ENCODE data around the gene NEK2.
"Not testable (repeated sequence)": the region's sequence is repeated elsewhere in the genome, so short reads cannot be mapped to it uniquely, and the experiment has no call there.

Gene NEK2

DNA sequence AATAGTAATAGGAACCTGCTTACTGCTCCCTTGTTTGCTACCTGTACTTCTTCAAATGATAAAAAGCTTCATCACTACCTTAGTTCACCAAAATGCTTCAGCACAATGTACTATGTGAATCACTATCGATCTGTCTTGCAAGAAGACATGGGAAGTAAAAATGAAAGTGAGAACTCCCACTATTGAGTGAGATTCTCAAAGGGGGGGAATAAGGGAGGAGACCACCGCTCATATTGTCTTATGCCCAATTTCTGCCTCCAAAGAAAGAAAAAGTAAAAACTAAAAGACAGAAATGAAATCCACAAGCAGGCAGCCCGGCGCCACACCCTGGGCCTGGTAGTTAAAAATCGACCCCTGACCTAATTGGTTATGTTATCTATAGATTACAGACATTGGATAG lies 18.5 kb upstream of the NEK2 start:
- H3K9ac ChIP-seq (ENCODE audit: low read length); H3K9me3 ChIP-seq (ENCODE audit: control insufficient read depth, insufficient read depth, low read depth, low read length); H3K27ac ChIP-seq (ENCODE audit: low read depth, low read length); H3K4me3 ChIP-seq (ENCODE audit: low read depth, low read length); H3K4me1 ChIP-seq (ENCODE audit: control insufficient read depth, insufficient read depth, low read length); H3K36me3 ChIP-seq (ENCODE audit: control insufficient read depth, insufficient read depth, low read length); H3K27me3 ChIP-seq (ENCODE audit: control insufficient read depth, insufficient read depth, low read length): not testable (repeated sequence)

DNA sequence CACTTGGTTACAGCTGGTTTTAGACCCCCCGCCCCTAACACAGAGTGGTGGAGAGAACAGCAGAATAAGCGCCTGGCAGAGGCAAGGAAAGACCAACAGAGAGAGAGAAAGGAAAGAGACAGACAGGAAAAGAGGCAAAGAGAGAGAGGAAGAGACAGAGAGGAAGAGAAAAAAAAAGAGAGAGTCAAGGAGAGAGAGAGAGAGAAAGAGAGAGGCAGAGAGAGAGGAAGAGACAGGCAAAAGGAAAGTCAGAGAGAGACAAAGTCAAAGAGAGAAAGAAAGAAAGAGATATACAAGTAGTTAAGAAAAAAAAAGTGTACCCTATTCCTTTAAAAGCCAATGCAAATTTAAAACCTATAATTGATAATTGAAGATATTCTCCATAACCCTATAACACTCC lies 13.0 kb upstream of the NEK2 start:
- Histone ChIP-seq H3K9ac (ENCODE audit: low read length) (no peak overlapping the region), H3K27me3 (ENCODE audit: control insufficient read depth, insufficient read depth, low read length) (no peaks in the 10 kb centered on the region), H3K27ac (ENCODE audit: low read depth, low read length) (no peak overlapping the region)

DNA sequence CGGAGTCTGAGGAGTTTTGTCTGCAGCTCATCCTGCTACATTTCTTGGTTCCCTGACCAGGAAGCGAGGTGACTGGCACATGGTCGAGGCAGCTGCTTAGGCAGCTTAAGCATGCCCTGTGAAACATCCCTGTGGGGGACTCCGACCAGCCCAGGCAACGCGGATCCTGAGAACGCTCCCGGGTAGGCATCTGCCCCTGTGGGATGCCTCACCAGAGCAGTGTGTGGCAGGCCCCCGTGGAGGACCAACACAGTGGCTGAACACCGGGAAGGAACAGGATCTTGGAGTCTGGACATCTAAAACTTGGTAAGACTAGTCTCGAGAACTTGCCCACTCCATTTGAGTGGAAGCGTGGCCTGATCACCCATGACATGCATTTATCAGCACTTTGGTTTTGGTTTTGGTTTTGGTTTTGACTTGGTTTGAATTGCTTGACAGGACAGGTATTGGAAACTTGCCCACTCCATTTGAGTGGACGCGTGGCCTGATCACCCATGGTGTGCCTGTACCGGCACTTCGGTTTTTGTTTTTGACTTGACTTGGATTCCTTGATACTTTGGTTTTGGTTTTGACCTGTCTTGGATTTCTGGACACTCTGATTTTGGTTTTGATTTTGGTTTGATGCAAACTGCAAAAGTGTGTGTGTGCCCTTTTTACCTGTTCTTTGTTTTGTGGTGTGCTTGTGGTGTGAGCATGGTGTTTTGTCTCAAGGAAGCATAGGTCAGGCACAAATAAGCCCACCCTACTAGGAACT lies 12.2 kb upstream of the NEK2 start:
- Histone ChIP-seq H3K36me3 (ENCODE audit: control insufficient read depth, insufficient read depth, low read length) (no peaks in the 10 kb centered on the region), H3K4me1 (ENCODE audit: control insufficient read depth, insufficient read depth, low read length) (no peaks in the 10 kb centered on the region), H3K9me3 (ENCODE audit: control insufficient read depth, insufficient read depth, low read depth, low read length) (no peaks in the 10 kb centered on the region), H3K27ac (ENCODE audit: low read depth, low read length) (no peak overlapping the region), H3K9ac (ENCODE audit: low read length) (no peak overlapping the region), H3K27me3 (ENCODE audit: control insufficient read depth, insufficient read depth, low read length) (no peaks in the 10 kb centered on the region), H3K4me3 (ENCODE audit: low read depth, low read length) (no peak overlapping the region)

More for the DNA sequence above, 13.0 kb upstream of the NEK2 start:
- no peaks in the 10 kb centered on the region for H3K4me1 ChIP-seq (ENCODE audit: control insufficient read depth, insufficient read depth, low read length)
- no peaks in the 10 kb centered on the region for H3K9me3 ChIP-seq (ENCODE audit: control insufficient read depth, insufficient read depth, low read depth, low read length)
- no peak overlapping the region for H3K4me3 ChIP-seq (ENCODE audit: low read depth, low read length)
- no peaks in the 10 kb centered on the region for H3K36me3 ChIP-seq (ENCODE audit: control insufficient read depth, insufficient read depth, low read length)

DNA sequence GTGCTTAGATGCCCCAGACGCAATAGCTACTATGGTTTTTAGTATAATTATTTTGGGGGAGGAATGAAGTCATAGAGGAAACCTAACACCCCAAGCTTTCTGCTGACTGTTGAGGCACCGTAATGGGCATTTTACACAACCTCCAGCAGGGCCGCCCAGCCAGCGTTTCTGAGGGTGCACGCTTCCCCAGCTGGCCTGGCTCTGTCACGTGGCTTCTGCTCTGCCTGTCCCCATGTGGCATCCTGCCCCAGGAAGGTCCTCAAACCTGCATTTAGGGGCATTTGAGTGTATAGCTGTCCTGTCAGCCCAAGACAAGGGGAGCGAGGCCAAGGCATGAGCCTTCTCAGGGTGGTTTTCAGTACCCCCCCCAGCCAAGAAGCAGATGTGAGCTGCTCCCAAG lies 10.4 kb upstream of the NEK2 start:
- Histone ChIP-seq H3K27me3 (ENCODE audit: control insufficient read depth, insufficient read depth, low read length) (no peaks in the 10 kb centered on the region), H3K9me3 (ENCODE audit: control insufficient read depth, insufficient read depth, low read depth, low read length) (no peaks in the 10 kb centered on the region), H3K4me3 (ENCODE audit: low read depth, low read length) (no peak overlapping the region), H3K4me1 (ENCODE audit: control insufficient read depth, insufficient read depth, low read length) (peaks cover 4% of the 10 kb centered on the region), H3K36me3 (ENCODE audit: control insufficient read depth, insufficient read depth, low read length) (no peaks in the 10 kb centered on the region), H3K27ac (ENCODE audit: low read depth, low read length) (no peak overlapping the region), H3K9ac (ENCODE audit: low read length) (no peak overlapping the region)

DNA sequence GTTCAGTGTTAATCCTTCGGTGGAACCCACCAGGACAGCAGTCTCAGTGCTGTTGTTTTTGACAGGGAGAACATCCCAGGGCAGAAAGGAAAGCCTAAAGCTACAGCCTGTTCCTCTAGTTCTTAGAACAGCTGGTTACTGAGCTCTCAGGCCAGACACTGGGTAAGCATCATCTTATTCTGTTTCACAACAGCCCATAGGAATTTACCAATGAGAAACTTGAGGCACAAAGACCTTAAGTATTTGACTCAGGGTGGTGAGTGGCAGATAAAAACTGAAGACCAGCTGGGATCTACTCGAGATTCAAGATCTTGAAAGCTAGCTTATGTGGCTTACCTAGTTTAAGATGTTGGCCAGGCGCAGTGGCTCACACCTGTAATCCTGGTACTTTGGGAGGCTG lies 9.4 kb upstream of the NEK2 start:
- Histone ChIP-seq H3K9ac (ENCODE audit: low read length) (no peak overlapping the region), H3K4me3 (ENCODE audit: low read depth, low read length) (no peak overlapping the region), H3K27me3 (ENCODE audit: control insufficient read depth, insufficient read depth, low read length) (no peaks in the 10 kb centered on the region), H3K36me3 (ENCODE audit: control insufficient read depth, insufficient read depth, low read length) (no peaks in the 10 kb centered on the region), H3K27ac (ENCODE audit: low read depth, low read length) (no peak overlapping the region), H3K9me3 (ENCODE audit: control insufficient read depth, insufficient read depth, low read depth, low read length) (no peaks in the 10 kb centered on the region), H3K4me1 (ENCODE audit: control insufficient read depth, insufficient read depth, low read length) (peaks cover 5% of the 10 kb centered on the region)

DNA sequence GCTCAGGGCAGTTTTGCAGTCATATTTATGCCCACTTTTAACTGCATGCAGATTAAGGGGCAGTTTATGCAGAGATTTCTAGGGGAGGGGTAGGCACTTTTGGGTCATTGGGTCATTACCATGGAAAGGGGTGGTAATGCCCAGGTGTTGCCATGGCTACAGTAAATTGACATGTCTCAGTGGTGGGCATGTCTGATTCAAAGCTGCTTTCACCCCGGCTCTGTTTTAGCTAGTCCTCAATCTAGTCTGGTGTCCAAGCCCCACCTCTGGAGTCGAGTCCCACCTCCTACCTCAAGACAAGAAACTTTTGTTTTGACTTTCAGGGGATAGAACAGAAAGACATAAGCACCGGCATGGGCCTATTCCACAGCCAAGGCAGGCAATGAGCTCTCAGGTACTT lies 8.9 kb upstream of the NEK2 start:
- Histone ChIP-seq H3K27ac (ENCODE audit: low read depth, low read length) (no peak overlapping the region), H3K9me3 (ENCODE audit: control insufficient read depth, insufficient read depth, low read depth, low read length) (no peaks in the 10 kb centered on the region), H3K9ac (ENCODE audit: low read length) (no peak overlapping the region), H3K36me3 (ENCODE audit: control insufficient read depth, insufficient read depth, low read length) (no peaks in the 10 kb centered on the region), H3K4me3 (ENCODE audit: low read depth, low read length) (no peak overlapping the region), H3K27me3 (ENCODE audit: control insufficient read depth, insufficient read depth, low read length) (no peaks in the 10 kb centered on the region), H3K4me1 (ENCODE audit: control insufficient read depth, insufficient read depth, low read length) (peaks cover 5% of the 10 kb centered on the region)

GRCh38 chr1:211683396-211684297 lies 8.2 kb upstream of the NEK2 start:
- Histone ChIP-seq H3K4me1 (ENCODE audit: control insufficient read depth, insufficient read depth, low read length) (peaks cover 5% of the 10 kb centered on the region), H3K36me3 (ENCODE audit: control insufficient read depth, insufficient read depth, low read length) (no peaks in the 10 kb centered on the region), H3K27me3 (ENCODE audit: control insufficient read depth, insufficient read depth, low read length) (no peaks in the 10 kb centered on the region), H3K9me3 (ENCODE audit: control insufficient read depth, insufficient read depth, low read depth, low read length) (no peaks in the 10 kb centered on the region), H3K9ac (ENCODE audit: low read length) (no peak overlapping the region), H3K4me3 (ENCODE audit: low read depth, low read length) (no peak overlapping the region), H3K27ac (ENCODE audit: low read depth, low read length) (no peak overlapping the region)

GRCh38 chr1:211682186-211682585 lies 6.8 kb upstream of the NEK2 start:
- not testable (repeated sequence) for H3K27ac ChIP-seq (ENCODE audit: low read depth, low read length); H3K36me3 ChIP-seq (ENCODE audit: control insufficient read depth, insufficient read depth, low read length); H3K4me3 ChIP-seq (ENCODE audit: low read depth, low read length); H3K27me3 ChIP-seq (ENCODE audit: control insufficient read depth, insufficient read depth, low read length); H3K4me1 ChIP-seq (ENCODE audit: control insufficient read depth, insufficient read depth, low read length); H3K9ac ChIP-seq (ENCODE audit: low read length); H3K9me3 ChIP-seq (ENCODE audit: control insufficient read depth, insufficient read depth, low read depth, low read length)

GRCh38 chr1:211680752-211681327 lies 5.4 kb upstream of the NEK2 start:
- Histone ChIP-seq H3K36me3 (ENCODE audit: control insufficient read depth, insufficient read depth, low read length) (no peaks in the 10 kb centered on the region), H3K9ac (ENCODE audit: low read length) (no peak overlapping the region), H3K4me3 (ENCODE audit: low read depth, low read length) (no peak overlapping the region), H3K9me3 (ENCODE audit: control insufficient read depth, insufficient read depth, low read depth, low read length) (no peaks in the 10 kb centered on the region), H3K27me3 (ENCODE audit: control insufficient read depth, insufficient read depth, low read length) (no peaks in the 10 kb centered on the region), H3K27ac (ENCODE audit: low read depth, low read length) (no peak overlapping the region), H3K4me1 (ENCODE audit: control insufficient read depth, insufficient read depth, low read length) (peaks cover 5% of the 10 kb centered on the region)

- H3K9ac ChIP-seq (ENCODE audit: low read length): no peak overlapping the region
- H3K4me3 ChIP-seq (ENCODE audit: low read depth, low read length): no peak overlapping the region
- H3K9me3 ChIP-seq (ENCODE audit: control insufficient read depth, insufficient read depth, low read depth, low read length): no peaks in the 10 kb centered on the region
- H3K27me3 ChIP-seq (ENCODE audit: control insufficient read depth, insufficient read depth, low read length): no peaks in the 10 kb centered on the region
- no peak overlapping the region for H3K27ac ChIP-seq (ENCODE audit: low read depth, low read length)
- H3K36me3 ChIP-seq (ENCODE audit: control insufficient read depth, insufficient read depth, low read length): peaks cover 9% of the 10 kb centered on the region
- H3K4me1 ChIP-seq (ENCODE audit: control insufficient read depth, insufficient read depth, low read length): peaks cover 9% of the 10 kb centered on the region
Measured at GRCh38 chr1:211677659-211678058, 2.2 kb upstream of the NEK2 start.

GRCh38 chr1:211676761-211677160 lies 1.3 kb upstream of the NEK2 start:
- no peak overlapping the region for H3K4me3 ChIP-seq (ENCODE audit: low read depth, low read length)

More at GRCh38 chr1:211676761-211677160, 1.3 kb upstream of the NEK2 start:
- Histone ChIP-seq H3K9me3 (ENCODE audit: control insufficient read depth, insufficient read depth, low read depth, low read length) (no peaks in the 10 kb centered on the region), H3K9ac (ENCODE audit: low read length) (no peak overlapping the region), H3K27ac (ENCODE audit: low read depth, low read length) (no peak overlapping the region), H3K4me1 (ENCODE audit: control insufficient read depth, insufficient read depth, low read length) (peaks cover 9% of the 10 kb centered on the region), H3K36me3 (ENCODE audit: control insufficient read depth, insufficient read depth, low read length) (peaks cover 13% of the 10 kb centered on the region), H3K27me3 (ENCODE audit: control insufficient read depth, insufficient read depth, low read length) (no peaks in the 10 kb centered on the region)

Measured in HUES6 (cell line).